Bone marrow (tissue), 2 donors: Measurements from ENCODE around the gene CFAP45.

Experiments used
- DNase-seq, 2 donors: peaks; one replicate each; lab custom pipeline; 2025; lab: John Stamatoyannopoulos, UW

CFAP45 gene

GRCh38 chr1:159877695-159878444, 22.1 kb downstream of the CFAP45 start:
- DNase-seq: no peak

- DNase-seq: no peak
Measured at GRCh38 chr1:159873530-159874143, 26.3 kb downstream of the CFAP45 start.

GRCh38 chr1:159872891-159873290, 27.1 kb downstream of the CFAP45 start:
- DNase-seq: no peak

GRCh38 chr1:159870704-159871103, 29.3 kb downstream of the CFAP45 start:
- DNase-seq: no peak

- DNase-seq: no peak
Measured at GRCh38 chr1:159869607-159870006, 30.4 kb downstream of the CFAP45 start.

- DNase-seq: no peak
Measured at GRCh38 chr1:159869173-159869572, 30.8 kb downstream of the CFAP45 start.

GRCh38 chr1:159868766-159869165, 31.2 kb downstream of the CFAP45 start:
- no peak for DNase-seq

GRCh38 chr1:159867664-159868026, 32.3 kb downstream of the CFAP45 start:
- DNase-seq: no peak

GRCh38 chr1:159866905-159867663, 32.9 kb downstream of the CFAP45 start:
- DNase-seq: no peak

- DNase-seq: no peak
Measured at GRCh38 chr1:159866066-159866465, 33.9 kb downstream of the CFAP45 start.

GRCh38 chr1:159864262-159864661, 35.7 kb downstream of the CFAP45 start:
- DNase-seq: no peak

- no peak for DNase-seq
Measured at GRCh38 chr1:159862557-159862956, 37.4 kb downstream of the CFAP45 start, which contains the start of gene VSIG8. TSS of gene VSIG8 (minus strand) at chr1:159862657. CDS start at chr1:159862521, 136 bp downstream.

- no peak for DNase-seq
Measured at GRCh38 chr1:159862031-159862430, 37.9 kb downstream of the CFAP45 start.

- DNase-seq: no peak
Measured at GRCh38 chr1:159861218-159861617, 38.7 kb downstream of the CFAP45 start.

- no peak for DNase-seq
Measured at GRCh38 chr1:159860456-159860855, 39.5 kb downstream of the CFAP45 start.

GRCh38 chr1:159859767-159860322, 40.1 kb downstream of the CFAP45 start:
- no peak for DNase-seq

GRCh38 chr1:159857889-159858288, 42.1 kb downstream of the CFAP45 start:
- no peak for DNase-seq

GRCh38 chr1:159856576-159856975, 43.4 kb downstream of the CFAP45 start:
- no peak for DNase-seq

- DNase-seq: no peak
Measured at GRCh38 chr1:159855709-159856108, 44.3 kb downstream of the CFAP45 start.

GRCh38 chr1:159854693-159855192, 45.2 kb downstream of the CFAP45 start:
- peak; percentile 14 to 26 for DNase-seq

- DNase-seq: no peak
Measured at GRCh38 chr1:159854116-159854692, 45.8 kb downstream of the CFAP45 start.
